NCI-H82 treated with DMSO at 0.1 percent for 48 hours (cell line): ENCODE results near the gene DDX42.
A peak's percentile ranks its signal among the peaks of the same experiment; 100 is the strongest.

Source experiments
- DNase-seq: peaks from one replicate; lab custom pipeline; 2025; ENCODE audit not compliant: unreplicated experiment; lab: John Stamatoyannopoulos, UW

The DDX42 gene

DNA sequence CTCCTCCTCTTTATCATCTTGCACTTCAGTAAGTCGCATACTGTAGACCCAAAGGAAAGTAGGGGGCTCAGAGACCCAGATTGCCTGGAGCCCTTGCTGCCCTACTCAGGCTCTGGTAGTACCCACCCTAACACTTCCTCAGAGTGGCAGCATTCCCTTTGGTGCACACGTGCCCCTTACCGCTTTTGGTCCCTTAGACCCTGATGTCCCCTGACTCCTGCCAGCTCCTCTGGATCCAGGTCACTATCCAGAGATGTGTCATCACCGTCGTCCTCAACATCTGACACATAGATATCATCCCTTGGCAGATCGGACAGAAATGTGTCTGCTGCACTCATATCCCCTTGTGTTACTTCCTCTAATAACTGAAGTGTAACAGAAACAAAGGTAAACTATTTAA lies 47.8 kb downstream of the DDX42 start:
- DNase-seq: no peak

DNA sequence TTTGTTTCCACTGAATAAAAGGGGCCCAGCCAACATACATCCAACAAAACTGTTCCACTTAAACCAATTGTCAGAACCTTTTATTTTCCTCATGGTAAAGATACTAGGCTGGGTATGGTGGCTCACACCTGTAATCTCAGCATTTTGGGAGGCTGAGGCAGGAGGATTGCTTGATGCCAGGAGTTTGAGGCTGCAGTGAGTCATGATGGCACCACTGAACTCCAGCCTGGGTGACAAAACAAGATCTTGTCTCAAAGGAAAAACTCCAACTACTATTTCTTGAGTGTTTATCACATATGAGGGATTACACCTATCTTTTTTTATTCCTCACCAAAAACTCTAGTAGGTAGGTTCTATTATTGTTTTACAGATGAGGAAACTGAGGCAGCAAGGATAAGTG lies 48.6 kb downstream of the DDX42 start:
- DNase-seq: no peak

DNA sequence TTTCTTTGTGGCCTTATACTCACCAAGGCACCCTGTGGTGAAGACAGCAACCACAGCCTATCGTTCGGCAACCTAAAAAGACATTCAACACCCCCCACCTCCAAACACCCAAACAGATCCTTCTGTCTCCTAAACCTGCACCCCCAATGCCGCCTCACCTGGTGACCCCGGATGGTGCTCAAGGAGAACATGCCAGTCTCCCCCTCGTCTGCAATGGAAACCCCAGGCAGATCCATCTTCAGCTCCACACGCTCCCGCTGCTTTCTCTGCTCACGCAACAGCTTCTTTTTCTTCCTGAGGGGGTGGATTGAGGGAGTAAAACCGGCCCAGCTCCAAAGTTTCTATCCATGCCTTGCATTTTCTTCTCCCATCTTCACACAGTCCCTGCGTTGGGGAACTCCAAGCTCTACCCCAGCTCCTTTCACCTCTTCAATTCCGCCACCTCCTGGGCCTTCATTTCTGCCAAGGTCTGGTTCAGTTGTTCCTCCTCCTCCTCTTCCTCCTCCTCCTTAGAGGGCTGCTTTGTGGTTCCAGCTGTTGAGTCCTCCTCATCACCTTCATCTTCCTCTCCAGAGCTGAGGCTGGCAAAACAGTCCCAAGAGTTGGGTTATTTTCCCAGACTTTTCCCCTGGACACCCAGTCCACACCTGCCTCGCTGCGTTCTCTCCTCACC lies 49.8 kb downstream of the DDX42 start:
- no peak for DNase-seq

DNA sequence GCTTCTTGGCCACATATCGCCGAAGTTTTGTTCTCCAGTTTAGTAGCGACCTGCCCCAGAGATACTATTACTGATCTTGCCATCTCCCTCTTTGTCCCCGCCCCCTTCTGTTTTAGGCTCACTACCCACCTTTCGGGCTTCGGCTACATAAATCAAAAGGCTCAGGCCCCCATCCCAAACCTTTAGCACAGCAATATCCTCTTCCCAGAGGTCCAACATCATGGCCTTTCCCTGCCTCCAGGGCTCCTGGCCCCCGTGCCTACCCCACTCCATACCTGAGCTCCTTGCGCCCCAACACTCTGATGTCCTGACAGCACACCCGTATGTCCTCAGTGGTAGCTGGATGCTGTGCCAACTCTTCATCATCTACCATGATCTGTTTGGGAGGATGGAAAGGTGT lies 50.4 kb downstream of the DDX42 start:
- no peak for DNase-seq

DNA sequence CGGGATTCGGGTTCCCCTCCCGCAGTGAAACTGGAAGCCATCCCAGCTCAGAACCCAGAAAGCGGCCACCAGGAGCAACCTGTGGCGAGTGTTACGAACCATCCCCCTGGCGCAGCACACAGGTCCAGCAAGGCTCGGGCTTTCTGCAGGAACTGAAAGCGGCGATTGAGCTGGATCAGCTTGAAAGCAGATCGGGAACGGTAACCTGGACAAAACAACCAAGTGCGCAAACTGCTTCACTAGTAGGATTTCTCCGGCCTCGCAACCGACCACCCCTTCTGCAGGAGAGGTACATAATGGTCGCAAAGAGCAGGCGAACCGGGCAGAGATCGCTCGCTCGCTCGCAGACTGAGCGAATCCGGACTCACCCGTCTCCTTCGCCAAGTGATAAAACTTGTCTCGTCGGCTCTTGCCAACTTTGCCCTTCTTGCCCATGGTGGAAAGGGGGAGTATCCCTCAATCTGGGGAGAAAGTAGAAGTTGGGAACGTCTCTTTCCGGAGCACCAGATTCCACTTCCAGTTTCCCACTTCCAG lies 52.6 kb downstream of the DDX42 start:
- DNase-seq: no peak

DNA sequence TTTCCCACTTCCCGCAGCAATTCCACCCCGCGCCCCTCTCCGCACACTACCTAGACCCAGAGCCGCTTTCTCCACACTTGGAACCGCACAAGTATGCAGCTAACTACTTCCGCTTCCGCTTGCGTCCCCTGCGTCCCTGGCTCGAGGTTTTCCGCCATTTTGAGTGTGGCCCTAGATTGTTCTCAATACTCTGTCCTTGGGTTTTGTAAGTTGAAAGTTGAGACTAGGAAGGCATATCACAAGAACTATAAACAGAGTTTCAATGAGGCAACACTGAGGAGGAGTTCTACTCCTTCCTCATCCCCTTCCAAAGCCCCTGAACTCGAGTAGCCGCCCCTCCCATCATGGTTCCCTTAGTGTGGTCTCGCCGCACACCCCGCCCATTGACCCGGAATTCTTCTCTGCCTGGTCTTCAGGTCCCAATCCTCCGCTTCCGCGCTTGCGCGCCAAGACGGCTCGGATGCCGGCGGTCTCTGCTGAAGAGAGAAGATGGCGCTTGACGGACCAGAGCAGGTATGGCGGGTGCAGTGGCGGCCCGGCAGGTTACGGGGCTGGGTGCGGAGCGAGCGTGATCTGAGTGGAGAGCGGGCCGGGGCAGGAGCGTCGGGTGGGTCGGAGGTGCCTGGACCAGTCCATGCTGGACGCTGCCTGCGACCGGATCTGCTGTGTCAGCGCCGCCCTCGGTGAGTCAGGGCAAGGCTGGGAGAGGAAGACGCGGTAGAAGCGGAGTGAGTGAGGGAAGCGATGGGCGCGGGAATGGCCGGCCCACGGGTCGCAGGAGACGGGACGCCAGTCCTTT lies 53.2 kb downstream of the DDX42 start, which contains the start of the genes FTSJ3 and PSMC5:
FTSJ3 (minus strand) TSS at position 662 of the 799 bp plus-strand sequence. CDS start 761 bp downstream, outside the sequence.
PSMC5 (plus strand) TSS at position 430 of the 799 bp plus-strand sequence; CDS start at position 490, 60 bp downstream.
- peak; percentile 98 for DNase-seq

DNA sequence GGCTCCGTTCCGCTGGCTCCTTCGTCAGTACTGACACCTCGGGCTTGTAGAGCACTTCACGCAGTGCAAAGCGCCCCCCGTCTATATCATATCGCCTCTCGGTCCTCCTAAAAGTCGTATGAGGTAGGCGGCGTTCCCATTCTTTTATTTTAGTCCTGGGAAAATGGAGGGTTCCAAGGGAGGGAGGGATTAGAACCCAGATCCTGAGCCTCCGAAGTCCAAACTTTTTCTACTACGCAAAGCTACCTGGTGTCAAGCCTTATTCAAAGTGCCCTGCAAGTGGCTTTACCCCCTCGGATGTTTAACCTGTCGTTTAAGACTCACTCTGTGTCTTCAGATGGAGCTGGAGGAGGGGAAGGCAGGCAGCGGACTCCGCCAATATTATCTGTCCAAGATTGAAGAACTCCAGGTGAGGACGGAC lies 53.8 kb downstream of the DDX42 start:
- DNase-seq: no peak

DNA sequence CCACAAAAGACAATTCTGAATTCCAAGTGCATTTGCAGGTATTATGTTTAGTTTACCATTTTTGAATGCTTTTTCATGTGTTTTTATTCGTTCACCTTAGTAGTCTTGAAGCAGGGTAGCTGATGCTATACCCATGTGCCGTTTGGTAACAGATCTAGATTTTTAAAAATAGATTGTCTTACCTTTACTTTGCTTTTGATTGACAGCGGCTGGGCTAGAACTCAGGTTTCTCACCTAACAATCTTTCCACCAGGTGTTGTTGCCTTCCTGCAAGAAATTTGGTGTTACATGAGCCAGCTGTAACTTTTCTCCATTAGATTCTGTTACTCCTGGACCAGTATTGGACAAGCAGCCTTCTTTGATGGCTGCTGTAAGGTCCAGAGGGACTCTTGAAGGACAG lies 55.0 kb downstream of the DDX42 start:
- DNase-seq: no peak

DNA sequence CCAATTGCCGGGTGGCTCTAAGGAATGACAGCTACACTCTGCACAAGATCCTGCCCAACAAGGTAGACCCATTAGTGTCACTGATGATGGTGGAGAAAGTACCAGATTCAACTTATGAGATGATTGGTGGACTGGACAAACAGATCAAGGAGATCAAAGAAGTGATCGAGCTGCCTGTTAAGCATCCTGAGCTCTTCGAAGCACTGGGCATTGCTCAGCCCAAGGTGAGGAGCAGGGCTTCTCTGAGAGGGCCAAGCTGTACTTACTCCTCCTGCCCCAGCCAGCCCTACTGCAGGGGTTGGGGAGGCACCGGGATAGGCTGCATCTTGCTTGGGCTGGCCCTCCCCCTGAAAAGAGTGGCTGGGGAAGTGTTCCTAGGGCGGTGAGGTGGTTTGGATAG lies 56.3 kb downstream of the DDX42 start:
- DNase-seq: no peak

DNA sequence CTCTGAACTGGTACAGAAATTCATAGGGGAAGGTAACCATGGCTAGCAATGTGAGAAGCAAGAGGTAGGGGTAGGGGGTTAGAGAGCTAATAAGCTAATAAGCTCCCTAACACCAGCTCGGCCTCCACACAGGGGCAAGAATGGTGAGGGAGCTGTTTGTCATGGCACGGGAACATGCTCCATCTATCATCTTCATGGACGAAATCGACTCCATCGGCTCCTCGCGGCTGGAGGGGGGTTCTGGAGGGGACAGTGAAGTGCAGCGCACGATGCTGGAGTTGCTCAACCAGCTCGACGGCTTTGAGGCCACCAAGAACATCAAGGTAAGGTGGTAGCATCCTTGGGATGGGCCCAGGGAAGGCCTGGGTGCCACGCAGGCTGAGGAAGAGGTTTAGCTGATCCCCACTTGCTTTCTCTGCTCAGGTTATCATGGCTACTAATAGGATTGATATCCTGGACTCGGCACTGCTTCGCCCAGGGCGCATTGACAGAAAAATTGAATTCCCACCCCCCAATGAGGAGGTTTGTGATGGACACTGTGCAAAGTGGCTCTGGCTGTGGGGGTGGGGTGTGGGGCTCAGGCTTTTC lies 57.0 kb downstream of the DDX42 start:
- no peak for DNase-seq

DNA sequence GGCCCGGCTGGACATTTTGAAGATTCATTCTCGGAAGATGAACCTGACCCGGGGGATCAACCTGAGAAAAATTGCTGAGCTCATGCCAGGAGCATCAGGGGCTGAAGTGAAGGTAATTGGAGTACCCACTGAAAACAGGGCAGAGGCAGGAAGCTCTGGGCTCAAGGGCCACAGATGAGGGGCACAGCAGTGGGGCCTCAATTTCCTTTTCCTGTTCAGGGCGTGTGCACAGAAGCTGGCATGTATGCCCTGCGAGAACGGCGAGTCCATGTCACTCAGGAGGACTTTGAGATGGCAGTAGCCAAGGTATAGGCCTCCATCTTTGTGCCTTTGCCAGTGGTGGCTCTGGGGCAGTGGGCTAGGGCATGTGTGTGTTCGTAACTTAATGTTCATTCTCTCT lies 57.5 kb downstream of the DDX42 start:
- DNase-seq: no peak

DNA sequence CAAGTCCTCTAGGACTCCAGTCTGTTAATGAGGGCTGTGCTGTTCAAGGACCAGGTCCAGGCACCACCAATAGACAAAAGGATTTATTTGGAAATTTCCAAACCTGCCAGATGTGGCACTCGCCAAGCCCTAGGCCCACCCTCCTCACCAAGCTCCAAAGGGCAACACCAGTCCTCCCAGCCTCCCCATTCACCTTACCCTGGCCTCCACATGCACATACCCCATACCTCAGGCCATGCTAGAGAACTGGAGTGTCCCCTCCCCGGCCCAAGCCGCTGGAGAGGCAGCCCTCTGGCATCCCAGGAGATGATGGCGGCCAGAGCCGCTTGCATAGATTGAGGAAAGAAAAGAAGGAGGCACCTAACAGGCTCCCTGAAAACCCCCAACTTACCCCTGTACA lies 58.0 kb downstream of the DDX42 start:
- DNase-seq: no peak

DNA sequence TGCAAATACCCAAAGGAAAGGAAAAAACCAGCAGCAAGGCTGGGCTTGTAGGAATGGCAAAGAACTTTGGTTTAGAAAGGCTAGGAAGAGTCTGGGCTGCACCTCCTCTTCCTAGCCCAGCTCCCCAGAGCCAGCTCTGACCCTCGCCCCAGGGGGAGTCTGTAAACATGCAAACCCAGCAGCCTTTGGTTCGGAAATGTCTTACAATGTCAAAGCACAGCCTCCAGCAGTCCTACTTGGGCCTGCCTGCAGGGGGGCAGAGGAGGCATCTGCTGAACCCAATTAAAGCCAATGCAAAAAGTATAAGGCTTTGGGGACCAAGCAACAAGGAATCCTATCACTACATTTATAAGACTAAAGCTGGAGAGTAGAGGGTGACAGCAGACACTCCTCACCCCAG lies 58.5 kb downstream of the DDX42 start:
- no peak for DNase-seq

DNA sequence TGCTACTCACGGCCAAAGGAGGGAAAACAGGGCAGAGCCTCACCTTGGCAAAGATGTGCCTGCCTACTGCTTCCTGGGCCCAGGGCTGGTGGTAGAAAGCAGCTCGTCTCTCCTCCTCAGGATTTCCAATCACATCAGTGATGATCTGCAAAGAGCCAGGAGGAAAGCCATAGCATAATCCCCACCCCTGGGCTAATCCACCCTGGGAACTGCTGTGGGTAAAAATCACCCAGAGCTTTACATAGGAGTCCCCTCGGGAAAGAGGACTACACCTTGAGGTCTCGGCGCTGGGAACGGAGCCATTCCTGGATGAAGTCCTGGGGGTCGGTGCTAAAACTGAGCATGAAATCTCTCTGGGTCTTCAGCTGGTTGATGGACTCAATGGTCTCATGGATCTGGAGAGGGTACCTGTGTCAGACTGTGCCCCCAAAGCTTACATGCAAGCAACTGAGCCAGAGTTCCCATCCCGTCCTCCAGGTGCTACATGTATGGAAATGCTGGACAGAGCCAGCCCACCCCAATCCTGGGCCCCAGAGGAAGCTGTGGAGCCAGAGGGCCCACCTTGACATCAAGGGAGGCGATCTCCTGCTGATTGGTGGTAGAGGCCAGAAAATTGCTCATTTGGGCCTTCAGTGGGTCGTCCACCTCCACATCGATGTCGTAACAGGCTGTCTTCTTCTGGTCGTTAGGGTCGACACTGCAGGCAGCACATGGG lies 59.2 kb downstream of the DDX42 start:
- no peak for DNase-seq

DNA sequence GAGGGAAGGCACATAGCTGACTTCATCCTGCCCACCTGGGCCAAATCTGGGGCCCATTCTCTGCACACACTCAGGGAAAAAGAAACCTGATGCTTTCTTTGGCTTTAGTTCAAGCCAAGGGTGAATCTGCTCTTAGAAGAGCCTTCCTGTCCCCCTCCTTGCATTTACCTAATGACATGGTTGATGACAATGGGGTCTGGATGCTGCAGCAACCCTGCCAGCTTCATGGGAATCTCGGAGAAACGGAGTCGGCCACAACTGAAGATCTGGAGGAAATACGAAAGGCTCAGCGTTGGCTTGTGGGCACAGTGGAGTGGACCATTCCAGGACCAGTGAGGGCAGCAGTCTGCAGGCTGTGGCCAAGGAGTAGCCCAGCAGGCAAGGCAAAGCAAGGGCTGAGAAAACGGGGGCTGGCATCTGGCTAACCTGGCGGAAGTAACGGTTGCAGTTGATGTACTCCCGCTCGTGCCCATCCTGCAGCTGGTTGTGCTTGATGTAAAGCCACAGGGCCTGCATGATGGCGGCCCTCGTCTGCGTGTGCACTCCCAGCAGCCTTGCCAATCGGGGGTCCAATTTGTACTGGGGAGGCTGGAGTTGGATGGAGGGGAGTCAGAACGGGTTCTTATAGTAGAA lies 59.9 kb downstream of the DDX42 start:
- no peak for DNase-seq

DNA sequence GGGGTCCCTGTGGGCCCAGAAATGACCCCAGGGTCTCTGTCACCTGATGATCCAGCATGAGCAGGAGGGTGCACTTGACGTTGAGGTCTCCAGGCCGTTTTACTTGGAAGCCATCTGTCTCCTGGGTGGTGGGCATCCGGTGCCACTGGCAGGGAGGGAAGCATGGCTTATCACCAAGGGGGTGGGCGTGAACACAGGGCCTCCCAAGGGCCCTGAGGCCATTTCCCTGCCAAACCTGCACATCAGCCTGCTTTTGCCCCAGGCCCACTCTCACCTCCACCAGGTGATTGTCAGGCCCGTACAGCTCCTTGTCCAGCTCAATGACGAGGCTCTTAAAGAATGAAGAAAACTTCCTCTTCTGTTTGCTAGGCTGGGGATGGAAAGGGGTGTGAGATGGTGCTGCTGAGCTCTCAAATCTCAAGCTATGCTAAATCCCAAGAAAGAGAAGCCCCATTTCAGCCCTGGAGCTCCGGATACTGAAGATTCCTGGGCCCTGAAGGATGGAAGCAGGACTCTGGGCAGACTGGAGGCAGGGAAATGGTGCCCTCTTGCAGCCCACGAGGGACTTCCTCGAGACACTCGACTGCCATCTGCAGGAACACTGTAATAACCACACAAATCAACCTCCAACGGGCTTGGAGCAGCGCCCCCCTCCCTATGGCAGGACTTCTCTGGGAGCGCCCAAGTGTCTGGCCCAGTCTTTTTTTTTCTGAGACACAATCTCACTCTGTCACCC lies 60.6 kb downstream of the DDX42 start:
- peak; percentile 49 for DNase-seq

DNA sequence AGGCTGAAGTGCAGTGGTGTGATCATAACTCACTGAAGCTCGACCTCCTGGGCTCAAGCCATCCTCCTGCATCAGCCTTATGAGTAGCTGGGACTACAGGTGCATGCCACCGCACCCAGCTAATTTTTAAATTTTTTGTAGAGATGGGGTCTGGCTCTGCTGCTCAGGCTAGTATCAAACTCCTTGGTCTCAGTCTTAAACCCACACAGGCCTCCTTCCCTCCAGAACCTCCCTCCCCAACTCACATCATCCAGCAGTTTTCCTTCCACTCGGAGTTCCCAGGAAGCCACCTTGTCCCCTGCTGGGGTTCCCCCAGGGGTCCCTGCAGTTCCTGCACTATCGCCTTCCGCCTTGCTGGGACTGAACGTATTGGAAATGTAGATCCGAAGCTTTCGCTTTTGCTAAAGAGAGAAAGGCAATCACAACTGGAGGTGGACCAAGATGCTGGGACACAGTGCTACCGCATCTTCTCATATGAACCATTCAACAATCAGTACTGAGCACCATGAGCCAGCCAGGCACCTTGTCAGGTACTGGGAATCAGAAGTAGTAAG lies 61.3 kb downstream of the DDX42 start:
- DNase-seq: no peak

DNA sequence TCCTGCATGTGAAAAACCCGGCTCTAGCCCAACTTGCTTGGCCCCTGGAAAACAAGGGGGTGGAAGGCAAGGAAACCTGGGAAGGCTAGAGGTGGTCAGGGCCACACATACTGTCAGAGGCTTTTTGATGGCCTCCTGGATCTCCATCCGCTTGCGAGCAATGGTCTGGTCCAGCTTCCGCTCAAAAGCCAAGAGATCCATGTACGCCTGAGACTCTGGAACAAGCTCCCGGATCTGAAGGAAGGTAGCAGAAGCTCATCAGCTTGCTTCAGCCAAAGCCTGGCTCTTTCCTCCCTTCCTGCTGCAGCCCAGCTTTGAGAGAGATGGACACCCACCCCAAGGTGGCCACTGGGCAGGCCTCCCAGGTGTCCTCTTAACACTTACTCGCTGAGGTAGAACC lies 62.8 kb downstream of the DDX42 start:
- DNase-seq: no peak

DNA sequence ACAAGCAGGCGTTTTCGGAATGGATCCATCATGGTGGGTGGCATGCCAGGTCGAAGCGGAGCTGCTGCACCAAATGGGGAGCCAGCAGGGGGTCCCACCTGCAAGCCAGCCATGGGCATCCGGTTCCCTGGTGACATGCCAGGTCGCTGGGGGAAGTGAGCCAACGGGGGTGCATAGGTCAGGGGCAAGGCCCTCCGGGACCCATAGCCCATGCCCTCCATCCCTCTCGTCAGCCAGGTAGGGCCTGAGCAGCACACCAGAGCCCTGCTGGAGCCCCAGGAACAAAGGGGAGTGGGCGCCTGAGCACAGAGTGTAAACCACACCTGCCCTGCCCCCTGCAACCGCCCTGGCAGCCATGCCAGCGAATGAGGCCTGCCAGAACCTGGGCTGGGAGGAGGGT lies 63.5 kb downstream of the DDX42 start:
- DNase-seq: no peak
